Right renal cortex interstitium (tissue), 3 donors: ENCODE results near the gene RABGAP1L. TPM values are rescaled to one million over a fixed set of nuclear protein-coding genes. Genes with fewer than 3 reads are reported as not detected.
A peak's percentile ranks its signal among the peaks of the same experiment; 100 is the strongest.
"Not testable (repeated sequence)": the region's sequence is repeated elsewhere in the genome, so short reads cannot be mapped to it uniquely, and the experiment has no call there.

Experiments
- DNase-seq, 3 donors: peaks; one replicate each; pipeline ENCODE4 v3.0.0-alpha.2; 2013; ENCODE audit warnings: low read depth in 3 of 3, low spot score in 2 of 3
- polyA plus RNA-seq, 3 donors: library from polyadenylated mRNA; unstranded; fragments of 120-200 nt; gene quantifications; one replicate each; pipeline ENCODE4 v1.2.1, GENCODE V29; 2013; ENCODE audit not compliant: insufficient read length in 3 of 3

RABGAP1L gene
- polyA plus RNA-seq, 3 donors = 26.6 to 29.5 (median 29.4) TPM

DNA sequence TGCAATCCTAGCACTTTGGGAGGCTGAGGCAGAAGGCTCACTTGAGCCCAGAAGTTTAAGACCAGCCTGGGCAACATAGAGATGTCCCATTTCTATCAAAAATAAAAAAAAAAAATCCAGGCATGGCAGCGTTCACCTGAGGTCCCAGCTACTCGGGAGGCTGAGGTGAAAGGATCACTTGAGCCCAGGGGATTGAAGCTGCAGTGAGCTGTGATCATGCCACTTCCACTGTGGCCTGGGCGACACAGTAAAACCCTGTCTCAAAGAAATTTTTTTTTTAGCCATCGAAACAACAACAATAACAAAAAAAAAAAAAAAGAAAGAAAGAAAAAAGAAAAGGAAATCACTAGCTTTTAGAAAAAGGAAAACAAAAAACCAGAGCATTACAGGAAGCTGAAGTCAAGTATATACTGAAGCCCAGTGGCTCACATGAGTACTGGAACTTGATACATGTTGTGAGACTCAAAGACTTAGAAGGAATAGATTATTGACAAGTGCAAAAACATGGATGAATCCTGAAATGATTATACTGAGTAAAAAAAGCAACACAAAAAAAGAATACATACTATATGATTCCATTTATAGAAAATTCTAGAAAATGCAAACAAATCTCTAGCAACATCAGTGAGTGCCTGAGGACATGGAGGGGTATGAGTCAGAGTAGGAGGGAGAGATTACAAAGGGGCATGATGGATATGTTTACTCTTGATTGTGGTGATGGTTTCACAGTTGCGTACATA is 6.1 kb upstream of the RABGAP1L start:
- DNase-seq = no peak

DNA sequence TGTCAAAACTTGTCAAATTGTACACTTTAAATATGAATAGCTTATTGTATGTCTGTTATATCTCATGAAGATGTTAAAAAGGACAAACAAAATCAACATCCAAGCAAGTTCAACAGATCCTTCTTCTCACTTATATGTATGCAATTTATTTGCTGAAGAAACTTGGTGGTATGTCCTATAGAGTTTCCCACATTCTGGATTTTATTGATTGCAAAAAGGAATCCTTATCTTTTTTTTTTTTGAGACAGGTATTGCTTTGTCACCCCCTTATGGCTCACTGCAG is 5.6 kb upstream of the RABGAP1L start:
- no peak for DNase-seq

GRCh38 chr1:174156437-174156836 is 2.9 kb upstream of the RABGAP1L start:
- DNase-seq = no peak

DNA sequence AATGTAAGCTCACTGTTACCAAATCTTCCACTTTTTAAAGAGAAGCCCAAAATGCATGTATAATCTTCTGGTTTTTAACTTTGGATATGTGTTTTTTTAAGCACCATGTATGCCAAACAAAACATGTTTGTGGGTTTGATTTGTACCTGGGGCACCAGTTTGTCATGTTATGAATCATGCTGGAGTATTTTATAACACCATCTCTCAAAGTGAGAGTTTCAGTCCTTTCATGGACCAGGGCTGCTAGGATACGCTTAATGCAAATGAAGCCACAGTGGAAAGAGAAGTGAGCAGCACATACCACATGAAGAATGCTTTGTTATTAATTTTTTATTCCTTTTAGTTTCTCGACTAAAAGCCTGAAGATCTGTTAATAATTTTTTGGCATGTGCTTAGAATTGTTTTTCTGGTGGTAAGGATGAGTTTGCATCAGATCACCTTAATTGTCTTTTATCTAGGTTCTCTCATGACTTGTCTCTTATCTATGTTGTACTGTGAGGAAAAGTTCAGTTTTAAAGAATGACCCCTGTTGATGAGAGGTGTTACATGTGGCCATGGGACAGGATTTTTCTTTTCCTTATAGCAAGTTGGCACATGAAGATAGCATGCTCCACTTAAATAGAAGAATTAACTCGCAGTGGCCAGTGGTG is 2.0 kb upstream of the RABGAP1L start:
- no peak for DNase-seq

DNA sequence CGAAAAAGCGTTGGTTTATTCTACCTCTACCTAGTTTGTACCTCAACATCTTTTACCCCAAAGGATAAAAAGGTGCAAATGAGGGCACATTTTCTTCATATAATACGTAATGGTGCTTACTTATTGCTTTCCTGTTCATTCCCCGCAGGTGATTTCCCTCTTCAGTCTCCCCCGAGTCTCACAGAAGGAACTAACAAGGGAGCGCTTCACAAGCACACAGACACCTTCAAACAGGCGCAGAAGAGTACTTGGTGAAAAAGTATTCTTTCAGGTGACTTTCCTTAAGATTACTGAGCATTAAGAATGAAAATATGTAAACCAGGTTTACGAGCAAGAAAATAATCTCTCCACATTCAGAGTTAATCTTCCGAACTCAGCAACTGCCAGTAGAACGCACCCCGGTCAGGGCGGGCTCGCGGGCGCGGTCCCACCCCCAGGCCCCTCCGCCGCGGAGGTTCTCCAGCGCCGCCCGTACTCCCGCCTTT is 511 bp upstream of the RABGAP1L start:
- DNase-seq = no peak

DNA sequence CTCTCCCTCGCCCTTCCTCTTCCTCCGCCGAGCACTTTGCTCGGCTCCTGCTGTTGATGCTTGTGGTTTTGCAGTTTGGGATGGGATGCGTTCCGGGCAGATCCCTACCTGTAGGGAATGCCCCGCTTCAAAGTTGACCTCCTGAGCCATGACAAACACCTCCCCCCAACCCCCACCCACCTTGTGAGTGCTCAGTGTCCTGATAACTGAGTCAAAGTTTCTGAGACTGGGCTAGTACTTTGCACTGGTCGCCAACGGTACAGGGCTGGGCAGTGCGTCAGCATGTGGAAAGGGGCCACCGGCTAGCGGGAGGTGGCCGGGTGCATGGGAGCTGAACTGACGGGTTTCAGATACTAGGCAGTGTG is 771 bp downstream of the RABGAP1L start:
- DNase-seq = peak in 2 of 3 donors; percentile 15 to 16

GRCh38 chr1:174160603-174161002 is 1.3 kb downstream of the RABGAP1L start:
- DNase-seq = no peak

DNA sequence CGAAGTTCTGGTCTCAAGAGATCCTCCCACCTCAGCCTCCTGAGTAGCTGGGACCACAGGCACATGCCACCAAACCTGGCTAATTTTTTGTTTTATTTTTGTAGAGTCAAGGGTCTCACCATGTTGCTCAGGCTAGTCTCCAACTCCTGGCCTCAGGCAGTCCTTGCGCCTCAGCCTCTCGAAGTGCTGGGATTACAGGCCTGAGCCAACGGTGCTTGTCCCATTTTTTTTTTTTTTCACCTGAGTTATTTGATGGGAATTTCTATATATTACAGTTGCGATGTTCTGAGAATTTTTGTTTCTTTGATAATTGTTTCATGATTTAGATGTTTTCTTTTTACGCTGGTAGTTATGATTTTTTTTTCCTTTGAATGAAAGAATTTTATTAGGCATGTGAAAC is 2.5 kb downstream of the RABGAP1L start:
- no peak for DNase-seq

GRCh38 chr1:174164826-174165225 is 5.5 kb downstream of the RABGAP1L start:
- DNase-seq = no peak

- no peak for DNase-seq
Observed at GRCh38 chr1:174165471-174166137, 6.3 kb downstream of the RABGAP1L start.

DNA sequence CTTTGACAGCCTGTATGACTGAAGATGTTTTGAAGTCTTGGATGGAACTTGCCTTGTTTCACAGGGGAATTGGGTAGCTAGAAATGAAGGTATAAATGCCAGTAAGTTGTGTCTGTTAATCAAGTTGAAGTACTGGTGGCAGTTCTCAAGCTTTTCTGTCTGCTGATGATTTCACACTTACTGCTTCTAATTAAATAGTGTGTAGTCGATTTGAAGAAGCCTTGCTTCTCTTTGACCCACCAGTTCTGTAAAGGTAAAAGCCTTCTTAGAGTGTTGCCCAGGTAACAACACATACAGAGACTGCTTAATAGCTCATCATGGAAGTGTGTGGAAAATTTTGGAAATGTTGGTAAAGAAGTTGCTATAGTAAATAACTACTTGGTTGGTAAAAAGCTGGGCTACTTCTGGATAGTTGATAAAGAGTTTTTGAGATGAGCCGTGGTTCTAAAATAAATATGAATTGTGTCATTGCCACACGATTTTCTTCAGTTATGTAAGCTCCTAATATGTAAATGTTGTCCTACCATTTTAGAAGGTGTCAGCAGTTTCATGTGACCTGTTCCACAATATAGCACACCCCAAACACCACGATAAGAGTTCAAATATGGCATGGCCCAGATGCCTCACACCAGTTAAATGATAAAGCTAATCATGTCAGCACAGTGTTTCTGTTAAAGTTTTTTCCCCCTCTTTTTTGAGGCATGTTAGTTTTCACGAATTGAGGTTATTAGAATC is 7.4 kb downstream of the RABGAP1L start:
- no peak for DNase-seq

DNA sequence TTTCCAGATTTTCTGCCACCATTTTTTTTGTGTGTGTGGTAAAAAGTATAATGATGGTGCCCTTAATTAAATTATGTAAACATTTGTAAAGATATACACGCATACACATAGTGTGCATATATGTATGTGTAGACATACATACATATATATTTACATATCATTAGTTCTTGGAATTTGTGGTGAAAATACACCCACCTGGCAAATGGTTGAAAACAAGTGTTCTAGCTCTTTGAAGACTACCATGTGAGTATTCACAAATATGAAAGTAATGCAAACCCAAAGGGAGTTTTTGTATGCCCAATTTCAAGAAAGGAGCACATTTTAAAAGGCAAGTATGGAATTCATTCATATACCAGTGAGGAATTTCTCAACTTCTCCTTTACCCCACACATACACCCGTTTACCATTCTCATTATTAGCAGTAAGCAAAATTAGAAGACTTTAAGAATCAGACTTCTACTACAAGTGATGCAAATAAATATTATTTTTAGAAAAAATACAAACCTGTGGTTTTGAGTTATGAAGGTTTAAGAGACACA is 8.0 kb downstream of the RABGAP1L start:
- DNase-seq = no peak

DNA sequence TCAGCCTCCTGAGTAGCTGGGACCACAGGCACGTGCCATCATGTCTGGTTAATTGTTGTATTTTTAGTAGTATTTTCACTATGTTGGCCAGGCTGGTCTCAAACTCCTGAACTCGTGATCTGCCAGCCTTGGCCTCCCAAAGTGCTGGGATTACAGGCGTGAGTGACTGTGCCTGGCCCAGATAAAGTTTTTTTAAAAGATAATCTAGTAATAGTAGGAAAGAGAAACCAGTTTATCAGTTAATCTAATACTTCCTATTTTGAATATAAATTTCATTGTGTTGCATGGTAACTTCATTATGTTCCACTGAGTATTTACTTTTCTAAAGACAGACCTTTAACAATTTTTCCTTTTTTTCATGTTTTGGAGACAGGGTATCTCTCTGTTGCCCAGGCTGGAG is 10.0 kb downstream of the RABGAP1L start:
- no peak for DNase-seq

GRCh38 chr1:174171073-174171472 is 11.8 kb downstream of the RABGAP1L start:
- no peak for DNase-seq

- DNase-seq = no peak
Observed at GRCh38 chr1:174174461-174175329, 15.4 kb downstream of the RABGAP1L start.

DNA sequence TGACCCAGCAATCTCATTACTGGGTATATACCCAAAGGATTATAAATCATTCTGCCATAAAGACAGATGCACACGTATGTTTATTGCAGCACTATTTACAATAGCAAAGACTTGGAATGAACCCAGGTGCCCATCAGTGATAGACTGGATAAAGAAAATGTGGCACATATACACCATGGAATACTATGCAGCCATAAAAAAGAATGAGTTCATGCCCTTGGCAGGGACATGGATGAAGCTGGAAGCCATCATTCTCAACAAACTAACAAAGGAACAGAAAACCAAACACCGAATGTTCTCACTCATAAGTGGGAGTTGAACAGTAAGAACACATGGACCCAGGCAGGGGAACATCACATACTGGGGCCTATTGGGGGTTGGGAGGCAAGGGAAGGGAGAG is 19.1 kb downstream of the RABGAP1L start:
- DNase-seq = not testable (repeated sequence)

GRCh38 chr1:174189428-174190062 is 30.2 kb downstream of the RABGAP1L start:
- DNase-seq = no peak

DNA sequence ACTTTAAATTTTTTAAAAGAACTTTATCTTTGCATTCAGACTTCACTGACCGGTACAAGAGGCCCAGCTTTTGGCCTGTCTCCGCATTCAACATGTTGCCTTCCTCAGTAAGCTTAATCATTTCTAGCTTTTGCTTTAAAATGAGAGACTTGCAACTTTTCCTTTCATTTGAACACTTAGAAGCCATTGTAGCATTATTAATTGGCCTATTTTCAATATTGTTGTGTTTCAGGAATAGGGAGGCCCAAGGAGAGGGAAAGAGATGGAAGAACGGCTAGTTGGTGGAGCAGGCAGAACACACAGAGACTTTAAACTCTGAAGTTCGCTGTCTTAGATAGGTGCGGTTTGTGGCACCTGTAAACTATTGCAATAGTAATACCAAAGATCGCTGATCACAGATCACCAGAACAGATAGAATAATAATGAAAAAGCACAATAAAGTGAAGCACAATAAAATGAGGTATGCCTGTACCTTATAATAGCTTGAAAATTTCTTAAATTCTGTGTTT is 31.4 kb downstream of the RABGAP1L start:
- no peak for DNase-seq

- peak in 1 of 3 donors; percentile 8 for DNase-seq
Observed at GRCh38 chr1:174191349-174191862, 32.1 kb downstream of the RABGAP1L start.
